CD4-positive, alpha-beta T cell (primary cell): Measurements from ENCODE around the gene SEC14L2. TPM values are rescaled to one million over a fixed set of nuclear protein-coding genes. Genes with fewer than 3 reads are reported as not detected.
A peak's percentile ranks its signal among the peaks of the same experiment; 100 is the strongest.

Experiments used
- ATAC-seq: fragments of 200-7000 bp; cut with Tn5 transposase; one replicate; pipeline ENCODE4 v1.10.0; 2022; ENCODE audit warnings: mild to moderate bottlenecking; ENCODE audit not compliant: poor library complexity
- CTCF ChIA-PET: fragments of 350-600 bp; sonication (Branson Sonifier 250); formaldehyde crosslinking; loops from one replicate; lab custom pipeline; 2021; ENCODE audit warnings: antibody characterized with exemption, inconsistent platforms; lab: Charles Lee
- POLR2A ChIA-PET: fragments of 350-600 bp; sonication (Branson Sonifier 250); formaldehyde crosslinking; loops from one replicate; lab custom pipeline; 2021; ENCODE audit warnings: antibody characterized with exemption, inconsistent platforms; lab: Charles Lee
- DNase-seq, 14 experiments: peaks; one replicate each; pipeline ENCODE4 v3.0.0-alpha.2; 2013 to 2020; ENCODE audit warnings: mixed read lengths in 2 of 14
- H3K27ac ChIP-seq, 2 donors: one replicate each; pipeline versions ENCODE4 v1.5.1 to v1.7.0; 2013; ENCODE audit warnings: low read length in 2 of 2, low read depth in 1 of 2, mild to moderate bottlenecking in 1 of 2
- H3K27me3 ChIP-seq, 2 experiments: 1 replicate in 1 of 2; 2 replicates in 1 of 2; pipeline versions ENCODE4 v1.6.1 to v1.7.0; 2013; ENCODE audit warnings: low read length in 2 of 2, control low read depth in 1 of 2, mild to moderate bottlenecking in 1 of 2, moderate library complexity in 1 of 2; ENCODE audit not compliant: insufficient read depth in 2 of 2, control insufficient read depth in 1 of 2
- H3K36me3 ChIP-seq: one replicate; pipeline ENCODE4 v1.6.1; 2013; ENCODE audit warnings: low read length, control low read depth; ENCODE audit not compliant: insufficient read depth
- H3K4me1 ChIP-seq: one replicate; pipeline ENCODE4 v1.6.1; 2013; ENCODE audit warnings: low read length, control low read depth; ENCODE audit not compliant: insufficient read depth
- H3K4me3 ChIP-seq: one replicate; pipeline ENCODE4 v1.5.1; 2013; ENCODE audit warnings: mild to moderate bottlenecking, low read length, moderate library complexity
- H3K9me3 ChIP-seq, 2 experiments: 1 replicate in 1 of 2; 2 replicates in 1 of 2; pipeline versions ENCODE4 v1.6.1 to v1.7.0; 2013; ENCODE audit warnings: low read length in 2 of 2, mild to moderate bottlenecking in 2 of 2, control low read depth in 1 of 2, moderate library complexity in 1 of 2; ENCODE audit not compliant: control insufficient read depth in 1 of 2, insufficient read depth in 1 of 2
- H3K27ac Mint-ChIP-seq: one replicate; pipeline ENCODE4 v1.8.0; 2020; ENCODE audit warnings: mixed read lengths
- H3K27me3 Mint-ChIP-seq: one replicate; pipeline ENCODE4 v1.8.0; 2021; ENCODE audit warnings: mixed read lengths
- H3K36me3 Mint-ChIP-seq: one replicate; pipeline ENCODE4 v1.8.0; 2021; ENCODE audit warnings: low read depth, mixed read lengths
- H3K4me1 Mint-ChIP-seq: one replicate; pipeline ENCODE4 v1.8.0; 2021; ENCODE audit warnings: low read depth, mixed read lengths
- H3K4me3 Mint-ChIP-seq: one replicate; pipeline ENCODE4 v1.8.0; 2020; ENCODE audit warnings: mild to moderate bottlenecking, mixed read lengths
- H3K9me3 Mint-ChIP-seq: one replicate; pipeline ENCODE4 v1.8.0; 2020; ENCODE audit warnings: mixed read lengths
- CTCF ChIP-seq: fragments of 200-600 bp; IDR thresholded peaks from one replicate; pipeline ENCODE4 v1.8.0; 2022; ENCODE audit warnings: antibody characterized with exemption, mild to moderate bottlenecking
- intact Hi-C, 2 experiments: fragments of 100-400 bp; cut with DNase I in 1 of 2; cut with micrococcal nuclease in 1 of 2; formaldehyde crosslinking; loops; one replicate each; pipeline versions ENCODE4 v1.15.1 to v1.9.0; 2023 to 2025; cut with DNase I, micrococcal nuclease
- total RNA-seq, 174 experiments: library from RNA in 2 of 174; stranded (reverse) in 2 of 174; gene quantifications; one replicate each; pipeline ENCODE4 v1.2.3 and lab custom pipeline; 2021 to 2026

Gene SEC14L2
- total RNA-seq, 2 experiments from 2014 or later: 74.6 to 79.8 TPM

GRCh38 chr22:30358541-30358940 is 38.3 kb upstream of the SEC14L2 start:
- no peak overlapping the region for H3K27ac Mint-ChIP-seq
- Histone ChIP-seq H3K4me1 (peaks cover 36% of the 10 kb centered on the region), H3K27me3 (no peaks in the 10 kb centered on the region), H3K36me3 (peaks cover 13% of the 10 kb centered on the region), H3K9me3 (no peaks in the 10 kb centered on the region), H3K4me3 (no peak overlapping the region), H3K27ac (no peak overlapping the region)
- intact Hi-C loops: no loop called here
- ATAC-seq (no peak), DNase-seq (no peak)
- ChIA-PET POLR2A (interaction anchor here (0.6 to 4.5 kb wide), 2 partner anchors 30 to 69 kb away, joined by 3 to 88 read pairs; partner anchors contain the start of gene CASTOR1), CTCF (interaction anchor here (1.3 to 1.7 kb wide), 2 partner anchors 29 to 70 kb away, joined by 4 to 6 read pairs; partner anchors contain the start of gene RNF215)
- peak overlapping the region; percentile 100 for H3K4me3 Mint-ChIP-seq
- H3K9me3 Mint-ChIP-seq: no peaks in the 10 kb centered on the region
- TF ChIP-seq CTCF: no peak
- H3K36me3 Mint-ChIP-seq: peaks cover 35% of the 10 kb centered on the region
- peaks cover 41% of the 10 kb centered on the region for H3K4me1 Mint-ChIP-seq
- no peaks in the 10 kb centered on the region for H3K27me3 Mint-ChIP-seq

- H3K27ac ChIP-seq: no peak overlapping the region
- Mint-ChIP-seq H3K36me3 (peaks cover 4% of the 10 kb centered on the region), H3K27me3 (no peaks in the 10 kb centered on the region), H3K4me3 (no peak overlapping the region), H3K9me3 (no peaks in the 10 kb centered on the region), H3K27ac (no peak overlapping the region), H3K4me1 (peaks cover 9% of the 10 kb centered on the region)
- H3K4me1 ChIP-seq: peaks cover 7% of the 10 kb centered on the region
- H3K9me3 ChIP-seq: no peaks in the 10 kb centered on the region
- H3K27me3 ChIP-seq: no peaks in the 10 kb centered on the region
- ATAC-seq (no peak), DNase-seq (no peak)
- ChIA-PET CTCF (no interaction called here), POLR2A (no interaction called here)
- H3K4me3 ChIP-seq: no peak overlapping the region
- TF ChIP-seq CTCF: no peak
- intact Hi-C loops: no loop called here
- no peaks in the 10 kb centered on the region for H3K36me3 ChIP-seq
These were observed 34.7 kb upstream of the SEC14L2 start for GRCh38 chr22:30361916-30362650.

- CTCF ChIA-PET: interaction anchor here (1.3 kb wide), 1 partner anchor 75 kb away, joined by 4 read pairs; no protein-coding TSS in a partner anchor
These were observed 34.1 kb upstream of the SEC14L2 start for GRCh38 chr22:30362651-30363281.

More at GRCh38 chr22:30362651-30363281, 34.1 kb upstream of the SEC14L2 start:
- Histone ChIP-seq H3K4me1 (peaks cover under 1% of the 10 kb centered on the region), H3K36me3 (no peaks in the 10 kb centered on the region), H3K27ac (no peak overlapping the region), H3K9me3 (no peaks in the 10 kb centered on the region), H3K27me3 (no peaks in the 10 kb centered on the region), H3K4me3 (no peak overlapping the region)
- H3K27ac Mint-ChIP-seq: no peak overlapping the region
- no peak for DNase-seq
- peaks cover 5% of the 10 kb centered on the region for H3K4me1 Mint-ChIP-seq
- H3K9me3 Mint-ChIP-seq: no peaks in the 10 kb centered on the region
- POLR2A ChIA-PET: no interaction called here
- intact Hi-C loops: no loop called here
- no peaks in the 10 kb centered on the region for H3K27me3 Mint-ChIP-seq
- no peak overlapping the region for H3K4me3 Mint-ChIP-seq
- TF ChIP-seq CTCF: no peak
- no peak for ATAC-seq
- no peaks in the 10 kb centered on the region for H3K36me3 Mint-ChIP-seq
